HCT116 (cell line): ENCODE results near the gene TBCC. TPM values are rescaled to one million over a fixed set of nuclear protein-coding genes. Genes with fewer than 3 reads are reported as not detected.

Source experiments
- ATAC-seq: fragments of 200-7000 bp; cut with Tn5 transposase; 2 replicates; pipeline ENCODE4 v1.9.1; 2020; ENCODE audit warnings: mild to moderate bottlenecking, moderate library complexity
- BruUV-seq: library from RNA; stranded (reverse); fragments of 400-500 nt; replicated peaks from 2 replicates; lab custom pipeline; 2021; lab: Mats Ljungman, UMichigan
- CTCF ChIA-PET: fragments of 300-600 bp; sonication (Branson Sonifier 250); formaldehyde crosslinking; loops from one replicate; lab custom pipeline; 2021; ENCODE audit warnings: antibody characterized with exemption; lab: Charles Lee
- POLR2A ChIA-PET: fragments of 300-600, 350-600 bp; sonication (Branson Sonifier 250); formaldehyde crosslinking; loops from one replicate; lab custom pipeline; 2021; ENCODE audit warnings: antibody characterized with exemption; lab: Charles Lee
- RAD21 ChIA-PET, 2 experiments: fragments of 300-600 bp; sonication (Branson Sonifier 250); formaldehyde crosslinking; loops; one replicate each; lab custom pipeline; 2023; ENCODE audit warnings: low total read pairs in 2 of 2; ENCODE audit not compliant: uncharacterized antibody in 2 of 2, unreplicated experiment in 2 of 2, low non-redundant PET in 1 of 2; lab: Charles Lee
- DNase-seq: peaks from one replicate; pipeline ENCODE4 v3.0.0-alpha.2; 2010; ENCODE audit warnings: low read depth, low spot score
- H2AFZ ChIP-seq: fragments of 200-600 bp; shearing (Covaris generic), sonication (generic); 2 replicates; pipeline ENCODE4 v1.6.1; 2017; ENCODE audit warnings: low read depth, mixed run types, mixed read lengths, antibody characterized with exemption, low read length; ENCODE audit not compliant: poor library complexity, severe bottlenecking
- H3K27ac ChIP-seq: 2 replicates; pipeline ENCODE4 v1.5.1; 2012; ENCODE audit warnings: low read depth, low read length
- H3K27me3 ChIP-seq: fragments of 200-600 bp; sonication (generic); 2 replicates; pipeline ENCODE4 v1.6.1; 2016; ENCODE audit warnings: mixed run types, low read length, mixed read lengths; ENCODE audit not compliant: insufficient read depth
- H3K36me3 ChIP-seq, 2 experiments: fragments of 200-500 bp in 1 of 2; fragments of 200-600 bp in 1 of 2; sonication (Bioruptor generic) in 1 of 2; sonication (generic) in 1 of 2; 2 replicates each; pipeline versions ENCODE4 v1.5.1 to v1.6.1; 2014 to 2016; ENCODE audit warnings: low read length in 2 of 2, inconsistent platforms in 1 of 2, mixed read lengths in 1 of 2, mixed run types in 1 of 2; ENCODE audit not compliant: insufficient read depth in 2 of 2, control insufficient read depth in 1 of 2
- H3K4me1 ChIP-seq, 2 experiments: fragments of 200-600 bp in 1 of 2; sonication (generic) in 1 of 2; 2 replicates each; pipeline versions ENCODE4 v1.5.1 to v1.6.1; 2012 to 2017; ENCODE audit warnings: low read length in 2 of 2, inconsistent platforms in 1 of 2, mild to moderate bottlenecking in 1 of 2, mixed read lengths in 1 of 2, mixed run types in 1 of 2, moderate library complexity in 1 of 2; ENCODE audit not compliant: insufficient read depth in 2 of 2, control insufficient read depth in 1 of 2
- H3K4me2 ChIP-seq: fragments of 200-600 bp; sonication (generic); 2 replicates; pipeline ENCODE4 v1.6.1; 2017; ENCODE audit warnings: mixed run types, low read length, mixed read lengths
- H3K4me3 ChIP-seq, 2 experiments: fragments of 200-600 bp in 1 of 2; sonication (generic) in 1 of 2; replicated peaks in 1 of 2; 2 replicates each; pipeline ENCODE4 v1.5.1; 2011 to 2016; ENCODE audit warnings: low read length in 2 of 2, control low read depth in 1 of 2, low read depth in 1 of 2, mild to moderate bottlenecking in 1 of 2, mixed read lengths in 1 of 2, mixed run types in 1 of 2
- H3K79me2 ChIP-seq: fragments of 200-600 bp; sonication (generic); 2 replicates; pipeline ENCODE4 v1.6.1; 2017; ENCODE audit warnings: mild to moderate bottlenecking, mixed run types, low read length, moderate library complexity, mixed read lengths; ENCODE audit not compliant: insufficient read depth
- H3K9ac ChIP-seq: fragments of 200-600 bp; sonication (generic); 2 replicates; pipeline ENCODE4 v1.6.1; 2016; ENCODE audit warnings: low read length, mixed read lengths
- H3K9me2 ChIP-seq: fragments of 200-600 bp; sonication (generic), shearing (Covaris generic); 2 replicates; pipeline ENCODE4 v1.6.1; 2017; ENCODE audit warnings: mixed run types, mild to moderate bottlenecking, moderate library complexity; ENCODE audit not compliant: insufficient read depth
- H3K9me3 ChIP-seq, 2 experiments: fragments of 200-500 bp in 1 of 2; fragments of 200-600 bp in 1 of 2; sonication (Bioruptor generic) in 1 of 2; sonication (generic) in 1 of 2; 2 replicates each; pipeline ENCODE4 v1.6.1; 2014 to 2017; ENCODE audit warnings: low read length in 2 of 2, mixed read lengths in 2 of 2, inconsistent platforms in 1 of 2, low read depth in 1 of 2, mild to moderate bottlenecking in 1 of 2, mixed run types in 1 of 2, moderate library complexity in 1 of 2; ENCODE audit not compliant: control insufficient read depth in 1 of 2, insufficient read depth in 1 of 2
- H4K20me1 ChIP-seq: fragments of 200-600 bp; sonication (generic), shearing (Covaris generic); 2 replicates; pipeline ENCODE4 v1.6.1; 2017; ENCODE audit warnings: mixed run types, mild to moderate bottlenecking, moderate library complexity; ENCODE audit not compliant: insufficient read depth
- CBX3 ChIP-seq: IDR thresholded peaks from 2 replicates; pipeline ENCODE4 v1.6.1; 2012; ENCODE audit warnings: low read depth
- CEBPB ChIP-seq: IDR thresholded peaks from 2 replicates; pipeline ENCODE4 v1.6.1; 2012; ENCODE audit warnings: low read depth
- EGR1 ChIP-seq: IDR thresholded peaks from 2 replicates; pipeline ENCODE4 v1.6.1; 2012; ENCODE audit warnings: low read depth
- ELF1 ChIP-seq: IDR thresholded peaks from 2 replicates; pipeline ENCODE4 v1.6.1; 2012; ENCODE audit warnings: low read depth, borderline replicate concordance
- FOSL1 ChIP-seq: IDR thresholded peaks from 2 replicates; pipeline ENCODE4 v1.6.1; 2012; ENCODE audit warnings: low read depth
- MAX ChIP-seq: IDR thresholded peaks from 2 replicates; pipeline ENCODE4 v1.6.1; 2012
- SIN3A ChIP-seq: IDR thresholded peaks from 2 replicates; pipeline ENCODE4 v1.6.1; 2012; ENCODE audit warnings: low read depth
- SP1 ChIP-seq: IDR thresholded peaks from 2 replicates; pipeline ENCODE4 v1.6.1; 2012; ENCODE audit warnings: low read depth
- SRF ChIP-seq: IDR thresholded peaks from 2 replicates; pipeline ENCODE4 v1.6.1; 2012; ENCODE audit warnings: low read depth
- TCF7L2 ChIP-seq: IDR thresholded peaks from 2 replicates; pipeline ENCODE4 v1.7.0; 2011; ENCODE audit warnings: borderline replicate concordance, inconsistent platforms; ENCODE audit not compliant: insufficient read depth, insufficient read length; ENCODE audit errors: extremely low read depth
- ZFX ChIP-seq: fragments of 450-650 bp; IDR thresholded peaks from 2 replicates; pipeline ENCODE4 v1.6.1; 2017
- intact Hi-C: fragments of 100-400 bp; cut with micrococcal nuclease; formaldehyde crosslinking; loops from 2 replicates; pipeline ENCODE4 v1.10.0; 2022
- total RNA-seq: library from RNA; stranded (reverse); gene quantifications from one replicate; pipeline ENCODE4 v1.2.1, GENCODE V29; 2021; ENCODE audit not compliant: unreplicated experiment
- TF ChIP-seq, protein P1 (sequence below), 3 experiments: fragments of 200-600 bp in 1 of 3; sonication (generic) in 1 of 3; IDR thresholded peaks in 2 of 3; conservative IDR thresholded peaks in 1 of 3; 2 replicates each; pipeline ENCODE4 v1.5.1; 2012 to 2017; ENCODE audit warnings: low read depth in 2 of 3, low read length in 2 of 3, antibody characterized with exemption in 1 of 3, borderline replicate concordance in 1 of 3, control low read depth in 1 of 3, mild to moderate bottlenecking in 1 of 3, mixed read lengths in 1 of 3, mixed run types in 1 of 3, moderate library complexity in 1 of 3; ENCODE audit not compliant: insufficient read depth in 1 of 3

The TBCC gene
- total RNA-seq, 1 experiment from 2014 or later, result 17.1 TPM

DNA sequence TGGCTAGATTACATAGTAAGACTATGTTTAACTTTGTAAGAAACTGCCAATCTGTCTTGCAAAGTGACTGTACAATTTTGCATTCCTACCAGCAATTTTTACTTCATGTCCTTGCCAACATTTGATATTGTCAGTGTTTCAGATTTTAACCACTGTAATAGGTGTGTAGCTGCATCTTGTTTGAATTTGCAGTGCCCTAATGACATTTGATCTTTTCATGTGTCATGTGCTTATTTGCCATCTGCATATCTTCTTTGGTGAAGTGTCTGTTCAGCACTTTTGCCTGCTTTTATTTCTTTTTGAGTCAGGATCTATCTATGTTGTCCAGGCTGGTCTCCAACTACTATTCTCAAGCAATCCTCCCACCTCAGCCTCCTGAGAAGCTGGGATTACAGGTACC lies 21.1 kb downstream of the TBCC start:
- H3K9me3 ChIP-seq, result no peaks in the 10 kb centered on the region
- no peaks in the 10 kb centered on the region for H3K36me3 ChIP-seq
- no TSS peak for BruUV-seq
- H3K27ac ChIP-seq, result no peak overlapping the region
- ATAC-seq, result no peak
- no peak overlapping the region for H3K4me3 ChIP-seq
- intact Hi-C loops, result loop anchor here (5.0 to 10.0 kb wide), 2 partner anchors 152 to 650 kb away; partner anchors contain the start of gene RPL7L1
- H3K4me2 ChIP-seq, result no peak overlapping the region
- no peaks in the 10 kb centered on the region for H3K79me2 ChIP-seq
- TF ChIP-seq, protein P1, sequence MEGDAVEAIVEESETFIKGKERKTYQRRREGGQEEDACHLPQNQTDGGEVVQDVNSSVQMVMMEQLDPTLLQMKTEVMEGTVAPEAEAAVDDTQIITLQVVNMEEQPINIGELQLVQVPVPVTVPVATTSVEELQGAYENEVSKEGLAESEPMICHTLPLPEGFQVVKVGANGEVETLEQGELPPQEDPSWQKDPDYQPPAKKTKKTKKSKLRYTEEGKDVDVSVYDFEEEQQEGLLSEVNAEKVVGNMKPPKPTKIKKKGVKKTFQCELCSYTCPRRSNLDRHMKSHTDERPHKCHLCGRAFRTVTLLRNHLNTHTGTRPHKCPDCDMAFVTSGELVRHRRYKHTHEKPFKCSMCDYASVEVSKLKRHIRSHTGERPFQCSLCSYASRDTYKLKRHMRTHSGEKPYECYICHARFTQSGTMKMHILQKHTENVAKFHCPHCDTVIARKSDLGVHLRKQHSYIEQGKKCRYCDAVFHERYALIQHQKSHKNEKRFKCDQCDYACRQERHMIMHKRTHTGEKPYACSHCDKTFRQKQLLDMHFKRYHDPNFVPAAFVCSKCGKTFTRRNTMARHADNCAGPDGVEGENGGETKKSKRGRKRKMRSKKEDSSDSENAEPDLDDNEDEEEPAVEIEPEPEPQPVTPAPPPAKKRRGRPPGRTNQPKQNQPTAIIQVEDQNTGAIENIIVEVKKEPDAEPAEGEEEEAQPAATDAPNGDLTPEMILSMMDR (IDR thresholded peaks at IDR 0.05 in 2 of 3, conservative IDR thresholded peaks at IDR 0.05 in 1 of 3; ENCODE audit: borderline replicate concordance in 1 of 3, insufficient read depth in 1 of 3, low read depth in 2 of 3, low read length in 2 of 3), result no peak
- ChIA-PET RAD21 (no interaction called here), CTCF (interaction anchor here (3.8 kb wide), 1 partner anchor 62 kb away, joined by 38 read pairs; no protein-coding TSS in a partner anchor), POLR2A (no interaction called here)
- no peaks in the 10 kb centered on the region for H4K20me1 ChIP-seq
- no peak for DNase-seq
- H2AFZ ChIP-seq, result no peak overlapping the region
- no peaks in the 10 kb centered on the region for H3K27me3 ChIP-seq
- H3K4me1 ChIP-seq, result peaks cover 12 to 19% of the 10 kb centered on the region in 2 experiments; a peak in 3 of 4 replicates
- H3K9me2 ChIP-seq, result no peaks in the 10 kb centered on the region
- no peak overlapping the region for H3K9ac ChIP-seq

DNA sequence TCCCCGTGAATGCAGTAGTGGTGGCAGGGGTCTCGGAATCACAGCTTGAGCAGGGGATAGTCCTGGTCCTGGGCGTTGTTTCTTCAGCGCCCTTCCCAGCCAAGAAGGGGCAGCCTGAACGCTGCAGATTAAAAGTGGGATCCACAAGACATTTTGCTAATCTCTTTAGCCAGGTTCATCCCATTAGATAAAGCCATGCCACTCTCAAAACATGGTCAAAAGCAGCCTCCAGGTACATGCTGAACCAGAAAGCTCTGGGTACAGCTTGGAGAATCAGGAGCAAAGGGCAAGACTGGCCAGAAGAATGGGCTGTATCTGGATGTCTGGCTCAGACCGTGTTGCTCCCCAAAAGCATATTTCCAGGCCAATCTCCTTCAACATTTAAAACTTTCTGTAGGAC lies 23.4 kb downstream of the TBCC start, which contains the start of gene PRPH2:
PRPH2 (minus strand) TSS at position 101 of the 400 bp plus-strand sequence. CDS start 263 bp downstream, outside the sequence.
- no peak within 1 kb of the TSS for H3K27ac ChIP-seq
- POLR2A ChIA-PET, result no interaction called here
- no peaks in the 10 kb centered on the region for H3K9me3 ChIP-seq
- no TSS peak for BruUV-seq
- no peaks in the 10 kb centered on the region for H3K79me2 ChIP-seq
- H3K27me3 ChIP-seq, result no peaks in the 10 kb centered on the region
- H3K4me2 ChIP-seq, result no peak within 1 kb of the TSS
- H3K9ac ChIP-seq, result no peak within 1 kb of the TSS
- H4K20me1 ChIP-seq, result no peaks in the 10 kb centered on the region
- ATAC-seq (no peak), DNase-seq (no peak)
- intact Hi-C loops, result loop anchor here (10.0 kb wide), 1 partner anchor 648 kb away; no protein-coding TSS in a partner anchor
- H3K36me3 ChIP-seq, result no peaks in the 10 kb centered on the region
- peaks cover 12 to 19% of the 10 kb centered on the region in 2 experiments; a peak in 3 of 4 replicates for H3K4me1 ChIP-seq
- TF ChIP-seq SP1 (no peak), SIN3A (no peak), SRF (no peak), ELF1 (no peak), CBX3 (no peak), CEBPB (no peak), TCF7L2 (no peak), ZFX (no peak), FOSL1 (no peak), EGR1 (no peak), MAX (no peak)
- no peaks in the 10 kb centered on the region for H3K9me2 ChIP-seq
- CTCF ChIA-PET, result no interaction called here
- H2AFZ ChIP-seq, result no peak within 1 kb of the TSS
- RAD21 ChIA-PET, result no interaction called here
- H3K4me3 ChIP-seq, result no peak within 1 kb of the TSS
